GM12865 (cell line): ENCODE results near the gene RNF103.
"Not testable (repeated sequence)": the region's sequence is repeated elsewhere in the genome, so short reads cannot be mapped to it uniquely, and the experiment has no call there.

Experiments used
- DNase-seq: peaks from one replicate; pipeline ENCODE4 v3.0.0; 2010; ENCODE audit warnings: low read depth
- H3K4me3 ChIP-seq: 2 replicates; pipeline ENCODE4 v1.5.1; 2011; ENCODE audit warnings: mild to moderate bottlenecking, low read depth, low read length, control low read depth
- CTCF ChIP-seq: IDR thresholded peaks from 2 replicates; pipeline ENCODE4 v1.5.1; 2011; ENCODE audit warnings: low read length, control low read depth, low read depth, inconsistent platforms; ENCODE audit not compliant: insufficient read depth; ENCODE audit errors: missing control alignments

Gene RNF103

GRCh38 chr2:86623494-86624266 is at the start of gene RNF103:
RNF103 (minus strand) TSS chr2:86623865; CDS start chr2:86622886, 979 bp downstream.
- DNase-seq: peak; percentile 94
- peak within 1 kb of the TSS; percentile 99 for H3K4me3 ChIP-seq
- TF ChIP-seq CTCF: no peak

GRCh38 chr2:86673011-86673410 is 49.3 kb upstream of the RNF103 start:
- no peak overlapping the region for H3K4me3 ChIP-seq
- no peak for DNase-seq
- no peak for TF ChIP-seq CTCF

GRCh38 chr2:86672027-86672545 is 48.4 kb upstream of the RNF103 start:
- TF ChIP-seq CTCF: no peak
- no peak overlapping the region for H3K4me3 ChIP-seq
- DNase-seq: no peak

GRCh38 chr2:86671337-86671981 is 47.8 kb upstream of the RNF103 start:
- H3K4me3 ChIP-seq: no peak overlapping the region
- TF ChIP-seq CTCF: no peak
- no peak for DNase-seq

- not testable (repeated sequence) for H3K4me3 ChIP-seq, DNase-seq
Observed at GRCh38 chr2:86669323-86669722, 45.7 kb upstream of the RNF103 start.

GRCh38 chr2:86661333-86661732 is 37.7 kb upstream of the RNF103 start:
- DNase-seq: peak; percentile 11
- no peak overlapping the region for H3K4me3 ChIP-seq
- TF ChIP-seq CTCF: no peak

GRCh38 chr2:86650188-86650587 is 26.5 kb upstream of the RNF103 start:
- no peak for DNase-seq
- H3K4me3 ChIP-seq: no peak overlapping the region
- TF ChIP-seq CTCF: no peak
